HL-60/S4 (cell line): ENCODE data around the gene GPAT3.
"Not testable (repeated sequence)": the region's sequence is repeated elsewhere in the genome, so short reads cannot be mapped to it uniquely, and the experiment has no call there.

Source experiments
- in situ Hi-C: fragments of 300-500 bp; cut with MboI; formaldehyde crosslinking; loops from 2 replicates; pipeline ENCODE4 v1.14.3; 2022; ENCODE audit warnings: low sequenced_read_pairs

Gene GPAT3

DNA sequence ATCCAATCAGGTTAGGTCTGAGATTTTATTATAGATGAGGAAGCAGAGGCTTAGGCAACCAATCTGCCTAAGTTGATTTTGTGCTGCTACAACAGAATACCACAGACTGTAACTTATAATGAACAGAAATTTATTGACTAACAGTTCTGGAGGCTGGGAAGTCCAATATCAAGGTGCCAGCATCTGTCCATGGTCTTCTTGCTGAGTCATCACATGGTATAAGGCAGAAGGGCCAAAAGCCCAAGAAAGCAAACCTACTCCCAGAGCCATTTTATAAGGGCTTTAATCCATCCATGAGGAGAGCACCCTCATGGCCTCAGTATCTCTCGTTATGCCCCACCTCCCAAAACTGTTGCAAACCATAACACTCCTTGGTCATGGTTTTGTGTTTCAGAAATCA lies 55.8 kb downstream of the GPAT3 start:
- in situ Hi-C loops, result no loop called here

DNA sequence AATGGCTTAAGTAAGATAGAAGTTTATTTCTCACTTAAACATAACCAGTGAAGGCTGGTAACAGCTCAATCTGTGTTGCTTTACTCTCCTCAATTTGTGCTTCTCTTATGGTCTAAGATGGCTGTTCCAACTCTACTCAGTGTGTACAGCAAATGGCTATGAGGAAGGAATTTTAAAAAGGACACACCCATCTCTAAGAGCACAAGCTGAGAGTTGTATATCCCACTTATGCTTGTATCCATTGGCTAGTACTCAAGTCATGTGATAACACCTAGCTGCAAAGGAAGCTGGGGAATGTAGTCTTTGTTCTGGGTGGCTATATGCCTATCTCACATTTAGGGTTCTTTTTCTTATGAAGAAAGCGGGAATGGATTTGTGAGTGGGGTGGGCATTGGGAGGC lies 63.3 kb downstream of the GPAT3 start:
- in situ Hi-C loops, result no loop called here

DNA sequence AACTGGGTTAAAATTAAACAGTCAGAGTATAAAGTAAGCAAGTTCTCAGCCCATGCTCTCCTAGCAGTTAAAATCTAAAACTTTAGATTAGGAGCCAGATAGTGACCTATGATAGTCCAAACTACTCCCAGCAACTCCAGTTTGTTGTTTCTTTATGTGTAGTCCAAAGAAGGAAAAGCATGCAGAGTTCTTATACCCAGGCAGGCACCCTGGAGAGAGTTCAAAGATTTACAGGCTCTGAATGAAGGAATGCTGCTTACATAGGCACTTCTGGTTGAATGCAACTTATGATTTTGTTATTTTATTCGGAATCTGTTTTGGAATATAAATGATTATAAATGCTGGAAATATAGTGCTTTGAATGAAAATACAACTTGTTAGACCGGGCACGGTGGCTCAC lies 67.2 kb downstream of the GPAT3 start:
- in situ Hi-C loops, result no loop called here

DNA sequence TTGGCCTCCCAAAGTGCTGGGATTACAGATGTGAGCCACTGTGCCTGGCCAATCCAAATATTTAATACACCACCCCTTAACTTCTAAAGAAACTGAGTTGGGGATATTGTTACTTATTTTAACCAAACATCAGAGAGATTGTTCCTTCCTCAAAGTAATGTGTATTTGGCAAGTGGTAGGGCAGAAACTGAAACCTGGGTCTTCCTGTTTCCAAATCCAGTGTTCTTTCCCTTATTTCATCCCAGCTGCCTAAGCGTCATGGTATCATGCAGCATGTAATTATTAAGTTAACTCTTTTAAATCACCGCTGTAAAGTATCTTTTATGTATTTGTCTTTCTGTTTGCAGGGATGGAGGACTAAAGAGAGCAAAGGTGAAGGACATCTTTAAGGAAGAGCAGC lies 68.4 kb downstream of the GPAT3 start:
- in situ Hi-C loops, result no loop called here

DNA sequence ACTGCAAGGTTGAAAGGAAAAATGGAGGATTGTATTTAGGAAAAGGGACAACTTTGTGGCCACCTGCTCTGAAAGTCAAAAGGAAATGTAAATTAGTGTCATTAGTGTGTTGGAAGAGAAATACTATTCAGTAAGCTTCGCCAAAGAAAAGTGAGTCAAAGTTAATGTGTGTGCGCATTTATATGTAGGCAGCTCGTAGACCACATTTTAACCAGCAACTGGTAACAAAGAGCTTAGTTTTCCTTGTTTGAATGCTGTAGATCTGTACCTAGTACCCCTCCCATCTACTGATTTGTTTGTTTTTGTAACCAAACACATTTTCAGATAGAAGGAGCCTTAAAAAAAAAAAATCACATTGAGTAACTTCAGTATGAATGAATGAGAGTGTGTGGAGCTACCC lies 69.3 kb downstream of the GPAT3 start:
- in situ Hi-C loops, result no loop called here

DNA sequence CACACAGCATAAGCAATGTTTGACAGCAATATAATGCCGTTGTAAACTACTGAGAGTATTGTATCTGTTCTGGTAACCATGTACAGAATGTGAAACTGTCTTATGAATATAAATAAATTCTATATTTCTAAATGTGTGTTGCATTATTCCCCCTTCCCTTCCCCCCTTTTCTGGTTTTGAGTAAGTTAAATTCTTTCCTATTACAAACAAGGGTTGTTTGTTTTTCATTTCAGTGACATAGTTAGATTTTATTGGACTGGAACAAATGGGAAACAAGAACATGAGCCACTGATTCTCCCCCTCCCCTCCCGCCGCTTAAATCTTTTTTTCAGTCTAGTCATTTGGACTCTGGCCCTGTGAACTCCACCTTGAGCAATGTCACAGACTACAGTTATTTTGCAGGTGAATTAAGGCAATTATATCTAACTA lies 69.8 kb downstream of the GPAT3 start:
- in situ Hi-C loops, result no loop called here

DNA sequence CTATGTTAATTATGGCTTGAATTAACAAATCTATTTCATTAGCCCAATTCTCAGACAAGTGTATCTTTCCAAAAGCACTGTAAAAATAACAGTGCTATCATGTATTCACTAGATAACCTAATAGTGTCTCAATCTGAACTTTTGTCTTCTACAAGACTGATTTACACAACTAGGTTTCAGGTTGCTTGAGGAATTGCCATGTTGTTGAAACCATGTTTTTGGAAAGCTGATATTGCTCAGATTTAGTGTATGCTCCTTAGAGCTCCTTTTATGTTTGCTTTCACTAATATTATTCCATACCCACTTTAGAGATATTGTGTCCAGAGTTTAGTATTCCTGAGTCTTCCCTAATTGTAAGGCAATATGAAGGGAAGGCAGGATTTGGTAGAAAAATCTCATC lies 70.6 kb downstream of the GPAT3 start:
- in situ Hi-C loops, result no loop called here

DNA sequence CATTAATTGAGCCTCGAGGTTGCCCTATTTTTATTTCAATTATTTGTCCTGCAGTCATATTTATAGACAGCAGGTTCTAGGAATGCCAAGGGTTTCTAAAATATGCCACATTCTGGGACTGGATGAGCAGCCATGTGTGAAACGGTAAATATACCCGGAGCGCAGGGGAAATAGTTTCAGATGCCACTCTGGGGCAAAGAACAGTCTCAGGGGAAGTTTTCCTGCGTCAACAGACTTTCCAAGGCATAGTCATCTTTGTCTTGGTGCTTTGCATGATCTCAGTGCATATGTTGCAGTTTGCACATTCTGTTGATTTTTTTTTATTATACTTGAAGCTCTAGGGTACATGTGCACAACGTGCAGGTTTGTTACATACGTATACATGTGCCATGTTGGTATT lies 71.0 kb downstream of the GPAT3 start:
- in situ Hi-C loops, result no loop called here

DNA sequence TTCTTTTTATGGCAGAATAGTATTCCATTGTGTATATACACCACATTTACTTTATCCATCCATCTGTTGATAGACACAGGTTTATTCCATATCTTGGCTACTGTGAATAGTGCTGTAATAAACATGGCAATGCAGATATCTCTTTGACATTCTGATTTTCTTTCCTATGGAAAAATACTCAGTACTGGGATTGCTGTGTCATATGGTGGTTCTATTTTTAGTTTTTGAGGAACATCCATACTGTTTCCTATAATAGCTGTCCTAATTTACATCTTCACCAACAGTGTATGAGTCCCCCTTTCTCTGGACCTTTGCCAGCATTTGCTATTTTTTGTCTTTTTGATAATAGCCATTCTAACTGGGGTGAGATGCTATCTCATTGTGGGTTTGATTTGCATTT lies 73.5 kb downstream of the GPAT3 start:
- in situ Hi-C loops, result no loop called here

DNA sequence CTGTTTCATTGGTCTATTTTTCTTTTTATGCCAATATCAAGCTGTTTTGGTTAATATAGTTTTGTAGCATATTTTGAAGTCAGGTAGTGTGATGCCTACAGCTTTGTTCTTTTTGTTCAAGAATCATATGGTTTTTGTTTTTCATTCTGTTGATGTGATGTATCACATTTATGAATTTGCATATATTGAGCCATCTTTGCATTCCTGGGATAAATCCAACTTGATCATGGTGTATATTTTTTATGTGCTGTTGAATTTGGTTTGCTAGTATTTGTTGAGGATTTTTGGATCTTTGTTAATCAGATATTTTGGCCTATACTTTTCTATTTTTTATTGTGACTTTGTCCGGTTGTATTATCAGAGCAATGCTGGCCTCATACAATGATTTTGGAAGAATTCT lies 74.8 kb downstream of the GPAT3 start:
- in situ Hi-C loops, result no loop called here

DNA sequence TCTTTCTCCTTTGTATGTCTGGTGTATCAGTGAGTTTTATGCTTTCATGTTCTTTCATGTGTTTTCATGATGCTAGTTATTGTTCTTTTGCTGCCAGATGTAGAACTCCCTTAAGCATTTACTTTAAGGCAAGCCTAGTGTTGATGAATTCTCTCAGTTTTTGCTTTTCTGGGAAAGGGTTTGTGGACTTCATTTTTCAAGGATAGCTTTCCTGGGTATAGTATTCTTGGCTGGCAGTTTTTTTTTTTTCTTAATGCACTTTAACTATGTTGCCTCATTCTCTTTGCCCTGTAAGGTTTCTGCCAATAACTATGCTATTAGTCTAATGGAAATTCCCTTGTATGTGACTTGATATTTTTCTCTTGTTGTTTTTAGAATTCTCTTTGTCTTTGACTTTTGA lies 77.1 kb downstream of the GPAT3 start:
- in situ Hi-C loops, result no loop called here

DNA sequence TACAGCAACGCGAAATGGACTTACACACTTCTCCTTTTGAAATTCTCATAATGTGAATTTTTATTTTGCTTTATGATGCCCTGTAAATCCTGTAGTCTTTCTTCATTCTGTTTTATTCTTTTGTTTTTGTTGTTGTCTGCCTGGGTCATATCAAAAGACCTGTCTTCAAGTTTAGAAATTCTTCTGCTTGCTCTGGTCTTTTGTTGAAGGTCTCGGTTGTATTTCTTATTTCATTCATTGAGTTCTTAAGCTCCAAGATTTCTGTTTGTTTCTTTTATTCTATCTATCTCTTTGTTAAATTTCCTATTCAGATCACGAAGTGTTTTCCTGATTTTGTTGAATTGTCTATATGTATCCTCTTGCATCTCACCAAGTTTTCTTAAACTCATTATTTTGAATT lies 78.1 kb downstream of the GPAT3 start:
- in situ Hi-C loops, result no loop called here

DNA sequence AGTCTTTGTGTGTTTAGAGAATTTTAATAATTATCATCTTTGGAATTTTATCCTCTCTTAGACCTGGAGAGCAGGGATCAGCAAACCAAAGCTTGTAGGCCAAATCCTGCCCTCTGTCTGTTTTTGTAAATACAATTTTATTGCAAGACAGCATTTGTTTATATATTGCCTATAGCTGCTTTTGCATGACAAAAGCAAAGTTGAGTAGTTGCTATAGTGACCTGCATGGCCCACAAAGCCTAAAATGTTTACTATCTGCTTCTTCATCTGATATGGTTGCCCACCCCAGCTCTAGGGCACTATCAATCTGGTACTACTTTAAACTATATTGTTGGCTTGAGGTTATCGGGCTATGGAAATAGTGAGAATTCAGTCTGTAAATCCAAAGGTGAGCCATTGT lies 80.3 kb downstream of the GPAT3 start:
- in situ Hi-C loops, result no loop called here

DNA sequence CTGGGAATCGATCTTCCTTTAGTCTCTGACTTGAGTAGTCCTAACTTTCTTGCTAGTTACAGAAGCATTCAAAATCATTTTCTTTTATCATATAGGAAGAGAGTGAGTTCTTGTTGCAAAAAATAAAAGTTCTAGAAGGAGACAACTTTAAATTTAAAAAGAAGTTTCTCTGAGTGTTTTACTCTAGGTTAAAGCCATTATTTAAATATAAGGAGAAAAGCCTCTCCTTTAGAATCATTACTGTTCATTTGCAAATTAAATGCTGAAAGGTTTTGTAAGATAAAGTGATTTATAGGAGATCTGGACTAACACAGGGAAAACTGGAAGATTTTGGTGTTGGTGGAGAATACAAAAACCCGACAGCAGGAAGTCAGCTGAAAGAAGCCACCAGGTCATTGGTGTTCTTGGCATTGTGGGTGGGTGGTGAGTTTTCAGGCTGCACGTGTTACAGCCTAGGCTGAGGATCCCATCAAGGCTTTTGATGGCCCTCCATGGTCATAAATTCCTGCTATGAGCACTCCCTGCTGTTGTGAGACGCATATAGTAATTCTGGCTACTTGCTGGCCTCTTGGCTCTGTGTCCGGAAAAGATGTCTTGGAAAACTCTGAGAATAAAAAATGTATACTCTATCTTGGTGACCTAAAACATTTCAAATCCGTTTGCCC lies 81.6 kb downstream of the GPAT3 start:
- in situ Hi-C loops, result no loop called here

DNA sequence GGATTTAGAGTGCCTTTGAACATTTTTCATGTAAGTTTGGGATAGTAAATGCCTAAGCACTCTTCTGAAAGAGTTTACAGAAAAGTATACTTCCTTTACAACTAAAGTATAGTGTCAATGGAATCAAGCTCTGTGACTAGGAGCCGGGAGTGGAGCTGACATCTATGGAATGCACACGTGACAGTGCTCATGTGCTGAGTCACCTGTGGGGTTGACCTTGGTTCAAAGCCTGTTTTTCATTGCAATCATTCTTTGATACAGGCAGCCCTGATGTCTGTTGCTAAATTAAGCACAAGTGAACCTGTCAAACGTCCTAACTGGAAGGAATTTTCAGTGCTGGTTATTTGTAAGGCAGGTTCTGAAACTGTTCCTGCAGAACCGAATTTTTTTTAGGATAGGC lies 82.5 kb downstream of the GPAT3 start:
- in situ Hi-C loops, result no loop called here

DNA sequence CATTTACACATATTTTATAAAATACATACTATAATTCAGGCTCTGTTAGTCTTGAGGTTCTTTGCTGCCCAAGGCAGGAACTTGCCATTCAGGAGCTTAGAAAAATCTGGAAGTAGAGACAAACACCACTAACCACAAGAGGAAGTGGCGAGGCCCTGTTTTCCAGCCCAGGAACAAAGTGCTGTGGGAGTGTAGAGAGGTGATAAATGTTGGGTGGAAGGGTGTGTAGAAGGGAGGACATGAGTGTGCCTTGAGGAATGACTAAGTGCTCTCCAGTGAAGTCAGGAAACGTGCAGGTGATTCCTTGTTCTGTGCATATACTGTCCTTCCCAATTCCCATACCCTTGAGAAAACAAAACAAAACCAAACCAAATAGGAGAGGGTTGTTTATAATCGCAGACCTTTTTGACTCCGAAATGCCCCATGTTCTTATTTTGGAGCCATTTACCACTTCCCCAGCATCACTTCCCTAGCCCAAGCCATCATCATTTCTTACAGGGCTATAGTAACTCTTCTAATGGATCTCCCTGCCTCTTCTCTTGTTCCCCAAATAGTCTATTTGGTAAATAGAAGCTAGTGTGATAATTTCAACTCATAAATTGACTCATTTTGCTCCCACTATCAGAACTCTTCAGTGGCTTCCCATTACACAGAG lies 83.2 kb downstream of the GPAT3 start:
- in situ Hi-C loops, result no loop called here

DNA sequence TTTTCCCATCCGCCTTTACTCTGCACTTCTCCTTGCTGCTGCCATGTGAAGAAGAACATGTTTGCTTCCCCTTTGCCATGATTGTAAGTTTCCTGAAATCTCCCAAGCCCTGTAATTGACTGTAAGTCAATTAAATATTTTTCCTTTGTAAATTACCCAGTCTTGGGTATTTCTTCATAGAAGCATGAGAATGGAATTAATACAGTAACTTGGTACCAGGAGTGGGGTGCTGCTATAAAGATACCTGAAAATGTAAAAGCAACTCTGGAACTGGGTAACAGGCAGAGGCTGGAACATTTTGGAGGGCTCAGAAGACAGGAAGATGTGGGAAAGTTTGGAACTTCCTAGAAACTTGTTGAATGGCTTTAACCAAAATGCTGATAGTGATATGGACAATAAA lies 86.2 kb downstream of the GPAT3 start:
- in situ Hi-C loops, result not testable (repeated sequence)

DNA sequence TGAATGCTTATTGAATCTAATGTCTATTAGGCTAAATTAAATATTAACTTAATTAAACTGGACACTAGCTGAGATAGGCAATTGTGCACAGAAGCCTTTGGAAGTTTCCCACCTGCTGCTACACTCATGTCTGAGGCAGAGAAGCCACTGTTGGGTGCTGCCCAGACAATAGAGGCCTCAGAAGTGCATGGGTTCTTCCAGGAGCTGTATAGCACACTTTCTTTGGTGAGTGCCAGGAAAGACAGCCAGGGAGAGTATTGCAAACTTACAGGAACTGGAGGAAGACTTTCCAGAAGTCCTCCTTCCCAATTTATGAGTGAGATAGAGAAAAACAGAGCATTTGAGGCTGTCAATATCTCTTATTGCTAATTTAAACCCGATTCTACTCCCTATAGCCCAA lies 89.9 kb downstream of the GPAT3 start:
- in situ Hi-C loops, result no loop called here

DNA sequence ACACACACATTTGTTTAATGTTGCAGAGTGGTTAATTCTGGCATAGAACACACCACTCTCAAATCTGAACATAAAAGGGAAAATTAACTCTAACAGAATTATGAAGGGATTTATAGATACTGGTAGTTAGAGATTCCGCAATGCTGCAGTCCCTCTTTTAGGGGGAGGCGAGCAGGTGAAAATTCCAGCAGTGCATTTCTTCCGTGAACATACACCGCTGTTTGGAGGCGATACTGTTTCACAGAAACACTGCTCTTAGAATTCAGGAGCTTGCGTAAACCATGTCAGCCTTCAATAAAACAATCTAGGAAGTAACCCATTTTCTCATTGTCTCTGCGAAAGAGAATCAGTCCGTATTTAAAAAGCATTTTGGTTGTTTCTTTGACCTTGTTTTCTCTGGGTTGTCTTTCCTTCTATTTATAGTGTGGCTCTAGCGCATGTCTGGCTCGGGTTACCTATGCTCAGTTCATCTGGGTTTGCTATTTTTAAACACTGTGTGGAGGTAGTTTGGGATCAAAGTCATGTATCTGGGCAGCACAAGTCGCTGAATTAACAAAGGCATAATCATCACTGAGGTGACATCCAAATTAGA lies 90.4 kb downstream of the GPAT3 start:
- in situ Hi-C loops, result no loop called here

DNA sequence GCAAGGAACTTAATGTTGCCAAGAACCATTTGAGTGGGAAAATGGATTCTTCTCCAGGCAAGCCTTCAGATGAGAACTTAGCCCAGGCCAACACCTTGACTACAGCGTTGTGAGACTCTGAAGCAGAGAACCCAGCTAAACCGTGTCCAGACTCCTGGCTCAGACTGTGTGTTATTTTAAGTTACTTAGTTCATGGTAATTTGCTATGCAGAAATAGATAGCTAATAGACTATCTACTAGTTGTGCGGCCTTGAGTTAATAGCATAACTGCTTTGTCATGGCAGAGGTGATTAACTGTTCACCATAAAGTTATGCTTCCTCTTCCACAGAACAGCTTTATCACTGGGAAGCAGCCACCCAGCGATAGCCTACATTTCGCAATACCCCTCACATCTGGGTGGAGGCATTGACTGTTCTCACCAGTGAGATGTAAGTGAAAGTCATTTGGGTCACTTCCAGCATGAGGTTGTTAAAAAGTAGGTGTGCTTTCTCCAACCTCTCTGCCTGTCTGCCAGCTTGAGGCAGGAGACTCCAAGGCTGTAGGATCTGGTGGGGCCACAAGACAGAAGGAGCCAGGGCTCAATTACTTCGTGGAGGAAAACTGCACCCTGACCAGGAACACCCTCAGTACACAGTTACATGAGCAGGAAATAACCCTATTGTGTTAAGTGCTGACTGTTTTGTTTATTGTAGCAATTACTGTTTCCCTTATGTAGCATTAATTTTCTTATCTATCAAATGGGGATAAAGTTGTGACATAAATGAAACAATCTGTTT lies 94.2 kb downstream of the GPAT3 start:
- in situ Hi-C loops, result no loop called here

DNA sequence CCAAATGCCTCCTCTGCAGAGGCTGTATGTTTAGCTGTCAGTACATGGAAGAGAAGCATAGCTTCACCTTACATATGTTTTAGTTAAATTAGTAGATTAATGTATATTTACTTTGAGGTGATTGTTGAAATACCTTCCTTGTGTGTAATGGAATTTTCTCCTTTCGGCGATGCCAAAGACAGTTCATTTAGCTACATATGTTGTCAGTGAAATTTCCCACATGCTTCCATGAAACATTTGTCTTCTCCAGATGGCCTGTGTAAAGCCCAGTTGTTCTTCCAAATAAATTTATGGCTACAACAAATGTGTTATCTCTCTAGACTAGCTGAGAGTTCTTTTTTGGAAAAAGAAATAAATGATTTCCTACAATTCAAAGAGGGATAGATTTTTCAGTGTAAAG lies 95.2 kb downstream of the GPAT3 start:
- in situ Hi-C loops, result no loop called here

DNA sequence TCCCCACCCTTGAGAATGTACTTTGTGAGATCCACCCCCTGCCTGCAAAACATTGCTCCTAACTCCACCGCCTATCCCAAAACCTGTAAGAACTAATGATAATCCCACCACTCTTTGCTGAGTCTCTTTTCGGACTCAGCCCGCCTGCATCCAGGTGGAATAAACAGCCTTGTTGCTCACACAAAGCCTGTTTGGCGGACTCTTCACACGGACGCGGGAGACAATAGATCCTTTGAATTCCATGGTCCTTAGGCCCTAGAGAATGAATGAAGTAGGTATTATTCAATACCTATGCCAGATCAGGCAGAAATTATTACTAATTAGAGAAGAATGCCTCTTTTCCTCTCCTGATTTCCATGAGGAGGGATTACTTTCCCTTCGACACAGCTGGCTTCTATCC lies 101.0 kb downstream of the GPAT3 start:
- in situ Hi-C loops, result loop anchor here (5.0 kb wide), 1 partner anchor 135 kb away; no protein-coding TSS in a partner anchor
